AG09319 (cell line): ENCODE results near the gene PLA2G7.
A peak's percentile ranks its signal among the peaks of the same experiment; 100 is the strongest.
"Not testable (repeated sequence)": the region's sequence is repeated elsewhere in the genome, so short reads cannot be mapped to it uniquely, and the experiment has no call there.

Experiments
- DNase-seq: peaks from one replicate; pipeline ENCODE4 v3.0.0-alpha.2; 2010; ENCODE audit warnings: low read depth; ENCODE audit errors: extremely low read depth
- CTCF ChIP-seq: IDR thresholded peaks from 2 replicates; pipeline ENCODE4 v1.5.1; 2011; ENCODE audit warnings: low read depth, mild to moderate bottlenecking, inconsistent platforms, low read length, moderate library complexity

The PLA2G7 gene

GRCh38 chr6:46734867-46735719, at the start of gene PLA2G7:
Gene PLA2G7, minus strand, starts transcription at chr6:46735375. Its CDS starts 12,484 bp downstream, at chr6:46722891.
- DNase-seq, result no peak
- TF ChIP-seq CTCF, result no peak

GRCh38 chr6:46784535-46784934, 49.4 kb upstream of the PLA2G7 start:
- no peak for TF ChIP-seq CTCF
- no peak for DNase-seq

GRCh38 chr6:46781478-46782378, 46.6 kb upstream of the PLA2G7 start:
- DNase-seq, result peak; percentile 29
- peak; percentile 77 for TF ChIP-seq CTCF

GRCh38 chr6:46777476-46778346, 42.5 kb upstream of the PLA2G7 start:
- no peak for DNase-seq
- TF ChIP-seq CTCF, result no peak

GRCh38 chr6:46776070-46776712, 41.0 kb upstream of the PLA2G7 start:
- DNase-seq, result no peak

GRCh38 chr6:46774736-46775135, 39.6 kb upstream of the PLA2G7 start:
- DNase-seq, result not testable (repeated sequence)

More at GRCh38 chr6:46776070-46776712, 41.0 kb upstream of the PLA2G7 start:
- TF ChIP-seq CTCF, result no peak
